ACHN (cell line): ENCODE measurements around the gene SAMD15.
"Not testable (repeated sequence)": the region's sequence is repeated elsewhere in the genome, so short reads cannot be mapped to it uniquely, and the experiment has no call there.

ENCODE experiments used
- DNase-seq: peaks from one replicate; pipeline ENCODE4 v3.0.0-alpha.2; 2015
- in situ Hi-C: cut with HindIII; loops from 2 replicates; pipeline ENCODE4 v1.10.0; 2017; ENCODE audit warnings: low sequenced_read_pairs, low pct_ligation_motif_present, low pct_unique_long_range_greater_than_20kb

SAMD15 gene

DNA sequence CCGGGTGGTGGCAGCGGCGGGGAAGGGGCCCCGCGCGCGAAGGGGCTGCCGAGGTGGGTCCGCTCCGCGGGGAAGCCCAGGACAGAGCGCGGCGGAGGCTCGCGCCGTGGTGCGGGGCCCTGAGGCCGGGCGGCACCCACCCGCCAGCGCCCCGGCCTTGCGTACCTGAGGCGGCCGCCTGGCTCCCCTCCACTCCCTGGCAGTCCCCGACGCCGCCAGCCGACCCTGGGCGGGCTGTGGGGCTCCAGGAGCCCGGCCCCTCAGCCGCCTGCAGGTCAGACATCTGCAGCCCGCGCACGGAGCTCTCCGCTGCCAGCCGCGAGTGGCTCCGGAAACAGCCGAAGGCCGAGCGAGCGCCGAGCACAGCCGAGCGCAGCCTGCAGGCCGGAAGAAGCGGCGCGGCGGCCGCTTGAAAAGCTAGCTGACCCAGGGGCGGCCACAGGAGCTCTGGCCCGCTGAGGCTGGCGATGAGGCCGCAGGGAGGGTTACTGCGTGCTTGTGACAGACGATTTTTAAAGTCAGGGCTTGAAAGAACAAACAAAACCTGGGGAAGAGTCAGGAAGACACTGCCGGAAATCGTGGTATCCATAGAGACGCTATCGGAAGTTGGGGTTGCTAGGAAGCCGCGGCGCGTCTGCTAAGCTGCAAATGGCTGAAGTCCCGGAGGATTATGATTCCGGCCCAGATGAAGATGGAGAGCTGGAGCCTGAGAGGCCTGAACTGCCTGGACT is at the start of gene SAMD15, which contains the start of gene TMED8:
TSS of gene SAMD15 (plus strand) at position 609 of the 731 bp plus-strand sequence. CDS start at position 649, 40 bp downstream.
TSS of gene TMED8 (minus strand) at position 324 of the 731 bp plus-strand sequence. CDS start at position 283, 41 bp downstream.
- peak; percentile 75 for DNase-seq
- in situ Hi-C loops, result no loop called here

DNA sequence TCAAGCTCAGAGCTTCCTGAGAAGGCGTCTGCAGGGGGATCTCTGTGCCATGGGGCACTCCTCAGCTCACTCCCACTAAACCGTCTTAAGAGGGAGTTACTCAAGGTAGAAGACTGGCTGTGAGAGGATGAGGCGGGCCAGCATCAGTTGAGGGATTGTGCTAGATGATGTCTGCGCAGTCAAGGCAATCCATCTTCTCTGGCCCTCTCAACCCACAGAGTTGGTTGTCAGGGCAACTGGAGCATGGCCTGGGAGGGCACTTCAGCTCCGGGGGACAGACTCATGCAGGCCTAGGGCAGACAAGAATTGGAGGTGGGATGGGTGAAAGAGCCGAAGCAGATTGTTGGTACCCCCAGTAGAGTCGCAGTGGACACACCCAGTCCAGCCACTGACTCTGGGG is 47.3 kb upstream of the SAMD15 start:
- no peak for DNase-seq
- in situ Hi-C loops, result no loop called here

DNA sequence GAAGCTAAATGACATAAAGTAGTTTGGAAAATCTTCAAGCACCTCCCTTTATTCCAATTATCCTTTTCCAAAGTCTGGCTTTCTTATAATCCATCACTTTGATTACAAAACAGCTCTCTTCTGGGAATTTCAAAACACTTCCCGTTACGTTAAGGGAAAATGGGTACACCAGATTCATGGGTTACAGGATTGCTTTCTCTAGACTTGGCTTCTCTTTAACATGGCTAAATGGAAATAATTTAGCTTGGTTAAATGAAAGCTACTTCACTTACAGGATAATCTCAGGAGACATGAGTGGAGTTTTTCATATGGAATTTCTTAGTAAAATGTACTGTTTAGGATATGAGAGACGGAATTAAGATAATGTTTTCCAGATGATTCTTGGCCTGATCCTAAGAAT is 41.6 kb upstream of the SAMD15 start:
- in situ Hi-C loops, result no loop called here
- DNase-seq, result no peak

DNA sequence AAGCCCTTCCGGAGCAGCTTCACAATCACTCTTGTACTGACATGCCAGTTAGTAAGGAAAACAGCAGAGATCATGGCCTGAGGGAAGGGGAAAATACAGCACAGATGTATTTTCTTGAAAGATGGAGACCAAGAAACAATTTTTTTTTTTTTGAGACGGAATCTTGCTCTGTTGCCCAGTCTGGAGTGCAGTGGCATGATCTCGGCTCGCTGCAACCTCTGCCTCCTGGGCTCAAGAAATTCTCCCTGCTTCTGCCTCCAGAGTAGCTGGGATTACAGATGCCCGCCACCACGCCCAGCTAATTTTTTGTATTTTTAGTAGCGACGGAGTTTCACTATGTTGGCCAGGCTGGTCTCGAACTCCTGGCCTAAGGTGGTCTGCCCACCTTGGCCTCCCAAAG is 39.9 kb upstream of the SAMD15 start:
- DNase-seq, in situ Hi-C loops: not testable (repeated sequence)

DNA sequence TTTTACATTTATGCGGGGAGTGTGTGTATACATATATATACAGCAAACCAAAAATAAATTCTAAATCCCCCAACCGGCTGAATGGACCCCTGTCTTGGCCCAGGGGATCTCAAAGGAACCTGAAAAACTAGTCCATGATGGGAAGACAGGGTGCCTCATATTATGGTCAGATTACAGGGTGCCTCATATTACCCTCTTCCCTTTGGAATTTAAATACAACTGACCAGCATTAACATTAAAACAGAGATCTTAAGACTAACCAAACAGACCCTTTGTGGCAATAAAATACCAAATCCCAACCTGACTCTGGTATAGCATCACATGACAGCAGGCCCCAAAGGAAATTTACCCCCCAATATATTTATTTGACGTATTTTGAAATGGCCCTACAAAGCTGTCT is 39.3 kb upstream of the SAMD15 start:
- in situ Hi-C loops, result no loop called here
- DNase-seq, result no peak

DNA sequence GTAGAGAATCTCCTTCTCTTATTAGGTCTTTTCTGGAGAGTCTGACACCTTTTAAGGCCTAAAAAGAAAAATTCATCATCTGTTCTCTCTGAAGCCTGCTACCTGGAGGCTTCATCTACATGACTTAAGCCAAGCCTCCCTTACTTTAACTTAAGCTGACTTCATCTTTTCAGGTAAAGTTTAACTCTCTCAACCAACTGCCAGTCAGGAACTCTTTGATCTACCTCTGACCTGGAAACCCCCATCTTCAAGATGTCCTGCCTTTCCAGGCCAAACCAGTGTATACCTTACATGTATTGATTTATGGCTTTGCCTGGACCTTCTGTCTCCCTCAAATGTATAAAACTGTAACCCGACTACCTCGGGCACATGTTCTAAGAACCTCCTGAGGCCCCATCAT is 38.9 kb upstream of the SAMD15 start:
- in situ Hi-C loops, result no loop called here

DNA sequence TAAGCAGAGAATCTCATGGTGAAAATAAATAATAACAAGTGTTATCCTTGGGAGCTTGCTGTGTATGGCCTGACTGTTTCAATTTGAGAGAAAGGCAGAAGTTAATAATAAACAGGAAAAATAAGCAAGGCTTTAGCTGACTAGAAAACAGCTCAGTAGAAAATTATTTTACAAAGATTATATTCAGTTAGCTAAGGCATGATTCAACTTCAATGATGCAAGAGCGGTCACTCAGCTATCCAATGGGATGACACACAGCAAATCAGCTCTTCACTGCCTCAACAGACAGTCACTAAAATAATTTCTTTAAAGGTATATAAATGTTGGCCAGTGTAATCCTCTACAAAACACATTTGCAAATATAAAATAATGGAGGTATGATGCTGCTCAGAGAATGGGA is 37.8 kb upstream of the SAMD15 start:
- in situ Hi-C loops, result no loop called here
- DNase-seq, result peak; percentile 49

More for the DNA sequence above, 38.9 kb upstream of the SAMD15 start:
- no peak for DNase-seq

DNA sequence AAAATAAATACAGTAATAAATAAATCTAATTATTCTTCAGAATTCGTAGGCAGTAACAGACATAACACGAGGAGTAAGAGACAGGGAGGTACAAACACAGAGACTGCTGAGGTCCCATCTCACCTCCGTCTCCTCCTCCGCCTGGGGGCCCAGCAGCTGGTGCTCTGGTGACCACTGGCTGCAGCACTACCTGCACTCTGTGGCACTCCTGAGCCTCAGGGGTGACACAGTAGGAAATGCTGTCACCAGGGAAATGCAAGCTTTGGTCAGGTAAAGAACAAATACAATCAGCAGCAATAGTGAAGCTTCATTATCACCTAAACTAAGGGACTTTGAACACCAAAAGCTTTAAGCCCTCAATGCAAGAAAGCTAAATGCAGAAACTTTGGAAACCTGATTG is 36.8 kb upstream of the SAMD15 start:
- no peak for DNase-seq
- in situ Hi-C loops, result no loop called here

DNA sequence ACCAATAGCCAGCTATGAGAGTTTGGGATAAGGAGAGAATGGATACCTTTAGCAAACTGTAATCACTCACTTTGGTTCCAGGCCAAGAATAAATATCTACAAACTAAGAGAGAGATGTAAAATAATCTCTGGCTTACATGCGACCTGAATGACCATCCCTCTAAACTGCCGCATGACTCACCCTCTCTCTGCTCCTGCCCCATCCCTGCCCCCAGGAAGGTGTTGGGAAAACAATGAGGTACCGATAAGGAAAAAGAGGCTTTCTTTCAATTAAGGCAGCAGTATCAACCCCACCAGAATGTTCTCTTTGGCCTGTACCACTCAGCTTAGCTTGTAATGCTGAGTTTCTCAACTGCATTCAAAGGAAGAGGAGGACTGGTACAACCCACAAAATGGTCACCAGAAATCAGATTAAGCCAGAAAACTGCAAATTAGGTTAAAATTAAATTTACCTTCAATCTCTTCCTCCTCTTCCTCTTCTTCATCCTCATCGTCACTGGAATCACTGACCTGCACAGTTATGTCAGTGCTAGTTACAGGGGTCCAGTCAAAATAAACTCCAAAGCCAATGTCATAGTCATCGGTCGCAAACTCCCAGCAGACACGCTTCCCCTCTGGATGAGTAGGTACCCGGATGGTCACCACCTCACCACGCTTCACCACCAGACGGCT is 34.3 kb upstream of the SAMD15 start:
- in situ Hi-C loops, result no loop called here
- DNase-seq, result no peak

DNA sequence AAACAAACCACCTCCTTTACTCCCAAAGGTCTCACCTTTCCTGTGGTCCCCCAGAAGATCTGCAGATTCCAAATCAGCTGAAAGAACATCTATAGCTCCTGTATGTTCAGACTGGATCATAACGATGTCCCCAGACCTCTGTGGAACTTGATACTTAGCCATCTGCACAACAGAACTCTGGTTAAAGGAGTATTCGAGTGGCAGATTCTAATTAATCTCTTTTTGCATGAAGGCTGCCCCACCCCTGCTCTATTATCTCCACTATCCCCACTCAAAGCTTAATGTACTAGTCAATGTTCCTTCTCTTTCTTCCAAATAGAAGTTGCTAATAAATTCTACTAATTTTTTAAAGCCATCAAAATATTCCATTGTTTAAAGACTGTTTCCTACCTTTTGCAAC is 33.5 kb upstream of the SAMD15 start:
- in situ Hi-C loops, result no loop called here
- no peak for DNase-seq

DNA sequence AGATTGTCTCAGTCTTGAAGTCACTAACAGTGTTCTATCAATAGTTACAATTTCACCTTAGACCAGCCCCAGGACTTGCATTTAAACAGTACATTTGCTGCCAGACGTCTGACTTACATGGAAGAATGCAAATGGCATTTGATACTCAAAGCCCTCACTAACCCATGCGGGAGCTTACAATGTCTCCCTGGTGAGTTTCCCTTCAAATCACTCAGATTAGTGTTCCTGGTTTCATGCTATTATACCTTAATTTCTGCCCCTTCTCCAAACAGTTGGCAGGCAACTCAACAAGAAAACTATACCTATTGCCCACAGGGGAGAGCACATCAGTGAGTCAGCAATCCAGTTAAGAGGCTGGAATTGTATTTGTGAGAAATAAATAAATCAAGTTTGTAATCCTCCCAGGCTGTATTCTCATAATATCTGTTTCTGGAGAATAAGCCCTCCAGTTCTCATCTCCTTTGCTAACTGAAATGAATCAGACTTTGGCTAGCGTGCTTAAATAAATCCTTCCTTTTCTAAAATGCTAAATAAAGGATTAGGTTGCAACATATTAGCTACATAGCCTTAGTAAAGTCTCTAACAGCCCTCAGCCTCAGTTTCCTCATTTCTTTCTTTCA is 32.7 kb upstream of the SAMD15 start:
- no peak for DNase-seq
- in situ Hi-C loops, result no loop called here

DNA sequence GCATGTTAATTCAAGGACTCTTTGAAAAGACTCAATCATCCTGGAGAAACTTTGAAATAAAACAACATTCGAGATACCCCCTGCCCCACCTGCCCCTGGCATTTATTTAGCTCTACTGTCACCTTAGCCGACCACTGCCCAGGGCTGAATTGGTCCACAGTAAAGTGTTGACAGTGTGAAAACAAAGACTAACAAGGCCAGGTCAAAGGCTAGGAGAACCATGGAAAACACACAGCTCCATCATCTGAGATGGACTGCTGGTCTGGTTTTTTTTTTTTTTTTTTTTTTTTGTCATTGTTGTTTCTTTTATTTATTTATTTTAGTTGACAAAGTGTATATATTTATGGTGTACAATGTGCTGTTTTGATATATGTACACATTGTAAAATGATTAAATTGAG is 30.7 kb upstream of the SAMD15 start:
- in situ Hi-C loops, result no loop called here
- DNase-seq, result no peak

DNA sequence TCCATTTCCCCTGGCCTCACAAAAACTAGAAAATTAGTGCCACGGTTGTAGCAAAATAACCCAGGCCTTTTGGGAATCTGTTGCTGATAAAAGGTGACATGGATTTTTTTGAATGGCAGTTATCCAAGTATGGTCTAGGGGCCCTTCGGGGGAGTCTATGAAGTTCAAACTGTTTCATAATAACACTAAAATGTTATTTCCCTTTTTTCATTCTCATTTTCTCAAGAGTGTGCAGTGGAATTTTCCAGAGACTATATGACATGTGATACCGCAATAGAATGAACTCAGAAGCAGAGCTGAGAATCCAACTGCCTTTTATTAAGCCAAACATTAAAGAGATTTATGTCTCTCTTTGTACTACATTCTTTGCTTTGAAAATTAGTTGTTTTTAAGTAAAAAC is 29.4 kb upstream of the SAMD15 start:
- DNase-seq, result no peak
- in situ Hi-C loops, result no loop called here

DNA sequence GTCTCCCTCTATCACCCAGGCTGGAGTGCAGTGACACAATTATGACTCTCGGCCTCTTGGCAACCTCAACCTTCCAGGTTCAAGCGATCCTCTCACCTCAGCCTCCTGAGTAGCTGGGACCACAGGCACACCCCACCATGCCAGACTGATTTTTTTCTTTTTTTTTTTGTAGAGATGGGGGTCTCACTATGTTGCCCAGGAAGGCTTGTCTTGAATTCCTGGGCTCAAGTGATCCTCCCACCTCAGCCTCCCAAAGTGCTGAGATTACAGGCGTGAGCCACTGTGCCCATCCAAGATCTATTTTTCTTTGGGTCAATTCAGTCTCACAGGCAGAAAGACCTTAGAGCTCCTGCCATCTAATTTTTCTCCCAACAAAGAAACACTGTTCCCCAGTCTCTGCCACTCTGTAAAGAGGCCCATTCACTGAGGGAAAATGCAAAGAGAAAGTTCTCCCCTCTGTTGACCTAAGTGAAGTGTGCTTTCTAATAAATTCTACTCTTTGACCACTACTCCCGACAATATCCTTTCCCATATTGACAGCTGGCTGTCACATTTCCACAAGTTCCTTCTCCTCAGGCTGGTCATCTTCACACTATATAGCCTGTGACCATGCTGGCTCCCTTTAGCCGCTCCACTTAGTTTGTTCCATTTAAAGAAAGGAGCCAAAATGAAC is 23.6 kb upstream of the SAMD15 start:
- no peak for DNase-seq
- in situ Hi-C loops, result no loop called here

DNA sequence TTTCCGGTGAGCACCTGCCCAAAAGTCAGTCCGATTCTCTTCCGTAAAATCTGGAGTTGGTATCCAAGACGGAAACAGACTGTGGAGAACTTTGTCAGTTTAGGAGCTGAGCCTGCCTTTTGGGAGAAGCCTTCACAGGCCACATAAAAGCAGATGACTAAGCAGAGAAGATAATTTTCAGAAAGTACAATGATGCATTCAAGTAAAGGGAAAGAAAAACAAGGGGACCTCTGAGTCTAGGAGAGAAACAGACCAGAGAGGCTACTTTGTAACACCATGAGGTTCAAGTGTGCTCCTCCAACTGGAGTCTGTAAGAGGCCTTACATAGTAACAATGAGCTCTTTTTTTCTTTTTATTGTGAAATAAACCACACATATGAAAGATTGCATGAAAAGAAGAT is 21.4 kb upstream of the SAMD15 start:
- in situ Hi-C loops, result no loop called here
- no peak for DNase-seq

DNA sequence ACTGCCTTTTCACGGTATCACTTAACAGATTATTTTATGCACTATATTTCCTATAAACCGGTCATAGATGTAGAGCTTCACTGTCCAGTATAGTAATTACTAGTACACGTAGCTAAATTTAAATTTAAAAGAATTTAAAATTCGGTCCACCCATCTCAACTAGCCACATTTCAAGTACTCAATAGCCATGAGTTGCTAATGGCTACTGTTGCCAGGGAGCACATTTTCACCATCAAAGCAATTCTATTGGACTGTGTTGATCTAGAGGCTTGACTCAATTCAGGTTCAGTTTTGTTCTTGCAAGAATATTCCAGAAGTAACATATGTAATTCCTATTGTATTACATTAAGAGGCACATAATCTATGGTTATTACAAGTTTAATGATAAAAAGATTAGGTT is 20.3 kb upstream of the SAMD15 start:
- in situ Hi-C loops, result no loop called here
- DNase-seq, result no peak

DNA sequence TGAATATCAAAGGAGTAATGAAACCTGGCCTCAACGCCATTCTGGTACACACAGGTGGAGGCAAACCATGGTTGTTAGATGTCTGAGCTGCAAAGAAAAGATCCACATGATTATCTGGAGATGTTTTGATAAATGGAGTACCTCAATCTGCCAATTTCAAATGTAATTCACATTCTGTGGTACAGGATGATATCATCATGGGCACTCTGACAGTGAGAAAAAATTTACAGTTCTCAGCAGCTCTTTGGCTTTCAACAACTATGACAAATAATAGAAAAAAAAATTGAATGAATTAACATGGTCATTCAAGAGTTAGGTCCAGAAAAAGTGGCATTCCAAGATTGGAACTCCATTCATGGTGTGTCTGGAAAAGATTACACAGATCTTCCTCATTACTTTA is 17.6 kb upstream of the SAMD15 start:
- in situ Hi-C loops, result no loop called here

DNA sequence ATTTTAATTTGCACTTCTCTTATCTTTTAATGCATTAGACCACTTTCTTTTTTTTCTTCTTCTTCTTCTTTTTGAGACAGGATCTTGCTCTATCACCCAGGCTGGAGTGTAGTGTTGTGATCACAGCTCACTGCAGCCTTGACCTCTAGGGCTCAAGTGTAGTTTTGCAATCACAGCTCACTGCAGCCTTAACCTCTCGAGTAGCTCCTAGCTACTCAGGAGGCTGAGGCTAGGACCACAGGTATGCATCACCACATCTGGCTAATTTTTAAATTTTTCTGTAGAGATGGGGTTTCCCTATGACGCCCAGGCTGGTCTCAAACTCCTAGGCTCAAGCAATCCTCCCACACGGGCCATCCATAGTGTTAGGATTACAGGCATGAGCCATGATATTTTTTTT is 13.0 kb upstream of the SAMD15 start:
- in situ Hi-C loops, result no loop called here
- DNase-seq, result no peak

More for the DNA sequence above, 17.6 kb upstream of the SAMD15 start:
- no peak for DNase-seq

DNA sequence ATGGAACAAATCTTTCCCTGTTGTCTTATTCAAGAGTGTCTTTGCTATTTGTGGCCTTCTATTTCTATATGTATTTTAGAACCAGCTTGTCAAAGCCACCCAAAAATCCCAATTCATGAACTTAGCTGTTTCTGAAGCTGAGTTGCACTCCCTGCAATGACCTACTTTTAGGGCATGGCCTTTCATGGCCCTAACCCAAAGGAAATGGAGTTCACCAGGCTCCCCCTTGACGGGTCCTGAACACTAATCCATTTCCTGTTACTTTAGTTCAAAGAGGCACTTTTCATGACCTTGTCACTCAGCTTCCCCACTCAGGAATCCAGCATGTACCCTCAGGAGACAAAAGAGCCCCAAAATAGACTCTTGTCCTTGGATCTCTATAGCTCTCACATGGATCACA is 7.9 kb upstream of the SAMD15 start:
- no peak for DNase-seq
- in situ Hi-C loops, result no loop called here
